HG02885 (cell line): Measurements from ENCODE around the gene PCDHB11.
"Not testable (repeated sequence)": the region's sequence is repeated elsewhere in the genome, so short reads cannot be mapped to it uniquely, and the experiment has no call there.

Source experiments
- ATAC-seq: cut with Tn5 transposase; IDR thresholded peaks from one replicate; pipeline ENCODE4 v1.9.1; 2021; ENCODE audit warnings: mild to moderate bottlenecking; ENCODE audit not compliant: unreplicated experiment, poor library complexity

PCDHB11 gene

GRCh38 chr5:141199359-141200235 is at the start of gene PCDHB11:
PCDHB11 (plus strand) TSS chr5:141199627; CDS start chr5:141199775, 148 bp downstream.
- no peak for ATAC-seq

DNA sequence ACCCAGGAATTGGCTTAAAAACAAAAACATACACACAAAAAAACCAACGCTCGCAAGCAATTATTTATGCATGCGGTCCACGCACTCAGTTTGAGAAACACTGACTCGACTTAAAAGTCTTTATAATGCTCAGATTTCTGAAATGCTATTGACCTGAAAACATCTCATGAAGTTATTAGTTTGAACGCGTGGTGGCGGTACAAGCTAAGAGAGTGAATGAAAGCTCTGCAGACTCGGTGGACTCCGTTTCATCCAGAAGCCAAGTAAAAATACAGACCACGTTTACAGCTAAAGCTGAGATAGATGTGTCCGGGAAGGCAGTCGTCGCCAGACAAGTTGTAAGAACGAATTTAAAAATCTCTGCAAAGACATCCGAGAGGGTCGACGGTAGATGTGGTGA is 49.6 kb upstream of the PCDHB11 start, which contains the start of gene PCDHB6:
Gene PCDHB6 (plus strand): TSS at position 246 of the 400 bp plus-strand sequence. CDS start 201 bp downstream, outside the sequence.
- no peak for ATAC-seq

GRCh38 chr5:141150224-141150992 is 49.0 kb upstream of the PCDHB11 start:
- no peak for ATAC-seq

DNA sequence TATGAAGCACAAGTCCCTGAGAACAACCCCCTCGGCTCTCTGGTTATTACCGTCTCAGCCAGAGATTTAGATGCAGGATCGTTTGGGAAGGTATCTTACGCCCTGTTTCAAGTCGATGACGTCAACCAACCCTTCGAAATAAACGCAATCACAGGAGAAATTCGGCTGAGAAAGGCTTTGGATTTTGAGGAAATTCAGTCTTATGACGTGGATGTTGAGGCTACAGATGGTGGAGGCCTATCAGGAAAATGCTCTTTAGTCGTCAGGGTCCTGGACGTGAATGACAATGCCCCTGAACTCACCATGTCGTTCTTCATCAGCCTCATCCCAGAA is 48.5 kb upstream of the PCDHB11 start:
- ATAC-seq, result no peak

GRCh38 chr5:141151632-141152031 is 47.8 kb upstream of the PCDHB11 start:
- not testable (repeated sequence) for ATAC-seq

DNA sequence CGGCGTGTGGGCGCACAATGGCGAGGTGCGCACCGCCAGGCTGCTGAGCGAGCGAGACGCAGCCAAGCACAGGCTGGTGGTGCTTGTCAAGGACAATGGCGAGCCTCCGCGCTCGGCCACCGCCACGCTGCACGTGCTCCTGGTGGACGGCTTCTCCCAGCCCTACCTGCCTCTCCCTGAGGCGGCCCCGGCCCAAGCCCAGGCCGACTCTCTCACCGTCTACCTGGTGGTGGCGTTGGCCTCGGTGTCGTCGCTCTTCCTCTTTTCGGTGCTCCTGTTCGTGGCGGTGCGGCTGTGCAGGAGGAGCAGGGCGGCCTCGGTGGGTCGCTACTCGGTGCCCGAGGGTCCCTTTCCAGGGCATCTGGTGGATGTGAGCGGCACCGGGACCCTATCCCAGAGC is 47.3 kb upstream of the PCDHB11 start:
- not testable (repeated sequence) for ATAC-seq

- ATAC-seq, result no peak
These were observed 43.7 kb upstream of the PCDHB11 start for GRCh38 chr5:141155540-141156374.

GRCh38 chr5:141157356-141157755 is 42.1 kb upstream of the PCDHB11 start:
- not testable (repeated sequence) for ATAC-seq

DNA sequence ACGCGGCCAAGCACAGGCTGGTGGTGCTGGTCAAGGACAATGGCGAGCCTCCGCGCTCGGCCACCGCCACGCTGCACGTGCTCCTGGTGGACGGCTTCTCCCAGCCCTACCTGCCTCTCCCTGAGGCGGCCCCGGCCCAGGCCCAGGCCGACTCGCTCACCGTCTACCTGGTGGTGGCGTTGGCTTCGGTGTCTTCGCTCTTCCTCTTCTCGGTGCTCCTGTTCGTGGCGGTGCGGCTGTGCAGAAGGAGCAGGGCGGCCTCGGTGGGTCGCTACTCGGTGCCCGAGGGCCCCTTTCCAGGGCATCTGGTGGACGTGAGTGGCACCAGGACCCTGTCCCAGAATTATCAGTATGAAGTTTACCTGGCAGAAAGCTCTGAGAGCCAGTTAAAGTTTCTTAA is 41.5 kb upstream of the PCDHB11 start:
- ATAC-seq, result not testable (repeated sequence)

DNA sequence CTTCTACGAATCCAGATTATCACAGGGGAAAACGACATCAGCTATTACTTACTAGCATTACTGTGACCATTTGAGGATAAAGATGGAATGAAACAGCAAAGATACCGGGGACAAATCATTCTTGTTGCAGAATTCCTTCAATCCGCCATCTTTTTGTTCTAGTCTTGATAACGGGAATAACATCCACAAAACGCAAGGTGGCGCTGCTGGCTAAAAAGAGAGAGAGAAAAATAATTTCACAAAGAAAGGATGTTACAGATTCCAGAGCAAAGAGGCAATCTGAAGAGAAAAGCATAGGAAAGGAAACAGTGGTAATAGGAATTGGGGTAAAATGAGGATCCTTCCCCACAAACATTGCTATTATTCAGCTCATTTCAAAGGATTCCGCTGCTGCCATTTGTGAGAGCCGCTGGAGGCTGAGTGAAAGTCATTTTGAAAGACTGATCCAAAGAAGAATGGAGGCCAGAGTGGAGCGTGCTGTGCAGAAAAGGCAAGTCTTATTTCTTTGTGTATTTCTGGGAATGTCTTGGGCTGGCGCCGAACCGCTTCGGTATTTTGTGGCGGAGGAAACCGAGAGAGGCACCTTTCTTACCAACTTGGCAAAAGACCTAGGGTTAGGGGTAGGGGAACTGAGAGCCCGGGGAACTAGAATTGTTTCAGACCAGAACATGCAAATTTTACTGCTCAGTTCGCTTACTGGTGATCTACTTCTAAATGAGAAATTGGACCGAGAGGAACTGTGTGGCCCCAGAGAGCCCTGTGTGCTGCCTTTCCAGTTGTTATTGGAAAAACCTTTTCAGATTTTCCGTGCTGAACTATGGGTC is 26.8 kb upstream of the PCDHB11 start, which contains the start of gene PCDHB7:
Gene PCDHB7 (plus strand): TSS at position 264 of the 824 bp plus-strand sequence. CDS start 192 bp downstream, at position 456.
- no peak for ATAC-seq

DNA sequence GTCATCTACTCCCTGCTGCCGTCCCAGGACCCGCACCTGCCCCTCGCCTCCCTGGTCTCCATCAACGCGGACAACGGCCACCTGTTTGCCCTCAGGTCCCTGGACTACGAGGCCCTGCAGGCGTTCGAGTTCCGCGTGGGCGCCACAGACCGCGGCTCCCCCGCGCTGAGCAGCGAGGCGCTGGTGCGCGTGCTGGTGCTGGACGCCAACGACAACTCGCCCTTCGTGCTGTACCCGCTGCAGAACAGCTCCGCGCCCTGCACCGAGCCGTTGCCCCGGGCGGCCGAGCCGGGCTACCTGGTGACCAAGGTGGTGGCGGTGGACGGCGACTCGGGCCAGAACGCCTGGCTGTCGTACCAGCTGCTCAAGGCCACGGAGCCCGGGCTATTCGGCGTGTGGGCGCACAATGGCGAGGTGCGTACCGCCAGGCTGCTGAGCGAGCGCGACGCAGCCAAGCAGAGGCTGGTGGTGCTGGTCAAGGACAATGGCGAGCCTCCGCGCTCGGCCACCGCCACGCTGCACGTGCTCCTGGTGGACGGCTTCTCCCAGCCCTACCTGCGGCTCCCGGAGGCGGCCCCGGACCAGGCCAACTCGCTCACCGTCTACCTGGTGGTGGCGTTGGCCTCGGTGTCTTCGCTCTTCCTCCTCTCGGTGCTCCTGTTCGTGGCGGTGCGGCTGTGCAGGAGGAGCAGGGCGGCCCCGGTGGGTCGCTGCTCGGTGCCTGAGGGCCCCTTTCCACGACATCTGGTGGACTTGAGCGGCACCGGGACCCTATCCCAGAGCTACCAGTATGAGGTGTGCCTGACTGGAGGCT is 24.9 kb upstream of the PCDHB11 start:
- ATAC-seq, result not testable (repeated sequence)

DNA sequence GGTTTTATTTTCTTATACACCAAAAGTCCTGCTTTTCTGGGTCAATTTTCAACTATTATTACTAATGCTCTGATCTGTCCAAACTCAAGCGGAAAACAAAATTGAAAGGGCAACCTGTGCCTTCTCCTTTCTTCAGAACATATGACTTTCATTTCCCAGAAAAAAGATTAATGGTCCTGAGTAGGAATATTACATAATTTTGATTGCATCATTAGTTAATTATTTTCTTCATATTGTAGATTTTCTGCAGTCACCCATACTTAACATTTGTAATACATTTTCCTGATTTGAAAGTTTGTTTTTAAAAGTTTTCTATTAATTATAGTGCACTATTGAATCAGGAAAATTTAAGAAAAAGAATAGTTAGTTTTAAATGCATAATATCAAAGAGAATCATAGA is 23.5 kb upstream of the PCDHB11 start:
- ATAC-seq, result no peak

DNA sequence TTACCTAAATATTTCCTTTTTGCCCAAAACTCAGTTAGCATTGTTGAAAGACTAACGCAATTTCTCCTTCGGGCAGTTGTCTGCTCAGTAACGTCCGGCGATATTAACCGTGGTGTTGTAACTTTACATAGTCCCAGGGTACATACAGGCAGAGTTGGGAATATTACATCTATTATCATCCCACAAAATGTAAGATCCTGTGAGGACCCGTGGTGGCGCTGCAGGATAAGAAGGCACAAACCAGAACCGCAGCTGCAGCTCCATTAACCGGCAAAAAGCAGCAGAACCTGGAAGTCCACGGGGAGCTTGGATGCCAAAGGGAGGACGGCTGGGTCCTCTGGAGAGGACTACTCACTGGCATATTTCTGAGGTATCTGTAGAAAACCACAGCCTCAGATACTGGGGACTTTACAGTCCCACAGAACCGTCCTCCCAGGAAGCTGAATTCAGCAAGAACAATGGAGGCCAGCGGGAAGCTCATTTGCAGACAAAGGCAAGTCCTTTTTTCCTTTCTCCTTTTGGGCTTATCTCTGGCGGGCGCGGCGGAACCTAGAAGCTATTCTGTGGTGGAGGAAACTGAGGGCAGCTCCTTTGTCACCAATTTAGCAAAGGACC is 21.7 kb upstream of the PCDHB11 start, which contains the start of gene PCDHB8:
Gene PCDHB8 (plus strand): TSS at position 214 of the 615 bp plus-strand sequence. CDS start 245 bp downstream, at position 459.
- ATAC-seq, result not testable (repeated sequence)

DNA sequence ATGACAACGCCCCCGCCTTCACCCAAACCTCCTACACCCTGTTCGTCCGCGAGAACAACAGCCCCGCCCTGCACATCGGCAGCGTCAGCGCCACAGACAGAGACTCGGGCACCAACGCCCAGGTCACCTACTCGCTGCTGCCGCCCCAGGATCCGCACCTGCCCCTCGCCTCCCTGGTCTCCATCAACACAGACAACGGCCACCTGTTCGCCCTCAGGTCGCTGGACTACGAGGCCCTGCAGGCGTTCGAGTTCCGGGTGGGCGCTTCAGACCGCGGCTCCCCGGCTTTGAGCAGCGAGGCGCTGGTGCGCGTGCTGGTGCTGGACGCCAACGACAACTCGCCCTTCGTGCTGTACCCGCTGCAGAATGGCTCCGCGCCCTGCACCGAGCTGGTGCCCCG is 20.1 kb upstream of the PCDHB11 start:
- not testable (repeated sequence) for ATAC-seq

- ATAC-seq, result not testable (repeated sequence)
These were observed 19.6 kb upstream of the PCDHB11 start for GRCh38 chr5:141179876-141180275.

DNA sequence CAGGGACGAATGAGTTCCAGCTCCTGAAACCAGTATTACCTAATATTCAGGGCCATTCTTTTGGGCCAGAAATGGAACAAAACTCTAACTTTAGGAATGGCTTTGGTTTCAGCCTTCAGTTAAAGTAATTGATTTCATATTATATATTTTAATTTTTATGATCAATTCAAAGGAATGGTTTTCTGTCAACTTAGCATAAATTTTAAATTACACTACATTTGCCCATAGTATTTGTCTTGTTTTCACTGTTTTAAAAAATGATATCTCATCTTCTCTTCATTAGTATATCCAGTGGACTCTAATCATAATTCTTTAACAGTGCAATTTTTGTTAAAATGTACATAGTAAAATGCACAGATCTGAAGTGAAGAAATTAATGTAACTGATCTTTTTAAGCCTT is 19.1 kb upstream of the PCDHB11 start:
- ATAC-seq, result no peak

GRCh38 chr5:141182248-141182647 is 17.2 kb upstream of the PCDHB11 start, which contains the start of gene PCDHB16:
PCDHB16 (plus strand) TSS chr5:141182387; CDS start chr5:141182560, 173 bp downstream.
- no peak for ATAC-seq
